K562 (cell line): ENCODE data around the gene ZDHHC1. TPM values are rescaled to one million over a fixed set of nuclear protein-coding genes. Genes with fewer than 3 reads are reported as not detected.
A peak's percentile ranks its signal among the peaks of the same experiment; 100 is the strongest.

ENCODE experiments used
- CBFA2T2 ChIP-seq: fragments of 450-650 bp; conservative IDR thresholded peaks from 2 replicates; pipeline ENCODE4 v1.6.1; 2017; ENCODE audit warnings: mild to moderate bottlenecking
- CHD2 ChIP-seq: IDR thresholded peaks from 2 replicates; pipeline ENCODE4 v1.6.1; 2011; ENCODE audit warnings: low read depth, low read length
- CTBP1 ChIP-seq: fragments of 450-650 bp; IDR thresholded peaks from 2 replicates; pipeline ENCODE4 v1.6.1; 2016; ENCODE audit warnings: borderline replicate concordance
- CTCF ChIP-seq, 3 experiments: IDR thresholded peaks in 2 of 3; conservative IDR thresholded peaks in 1 of 3; 2 replicates each; pipeline ENCODE4 v1.5.1; 2011 to 2012; ENCODE audit warnings: low read length in 3 of 3, mild to moderate bottlenecking in 3 of 3, control low read depth in 2 of 3, improper control_type of control experiment in 1 of 3, inconsistent platforms in 1 of 3, low read depth in 1 of 3, mixed read lengths in 1 of 3, moderate library complexity in 1 of 3; ENCODE audit not compliant: insufficient read depth in 2 of 3
- DDX20 ChIP-seq: fragments of 450-650 bp; IDR thresholded peaks from 2 replicates; pipeline ENCODE4 v1.6.1; 2016; ENCODE audit warnings: missing genetic modification characterization, low read depth, mild to moderate bottlenecking, missing compliant biosample characterization, moderate library complexity
- ELK1 ChIP-seq: sonication (generic); formaldehyde crosslinking; IDR thresholded peaks from 2 replicates; pipeline ENCODE4 v1.8.1; 2022; ENCODE audit warnings: missing genetic modification reagents
- EWSR1 ChIP-seq: fragments of 450-650 bp; IDR thresholded peaks from 2 replicates; pipeline ENCODE4 v1.6.1; 2018; ENCODE audit warnings: borderline replicate concordance, mild to moderate bottlenecking, low read depth, moderate library complexity; ENCODE audit not compliant: partially characterized antibody
- FOXJ3 ChIP-seq: sonication (generic); formaldehyde crosslinking; IDR thresholded peaks from 2 replicates; pipeline ENCODE4 v1.4.0; 2020; ENCODE audit warnings: mild to moderate bottlenecking, missing genetic modification reagents
- HBP1 ChIP-seq: fragments of 450-650 bp; formaldehyde crosslinking; IDR thresholded peaks from 2 replicates; pipeline ENCODE4 v1.4.0; 2022; ENCODE audit warnings: missing genetic modification characterization
- HNRNPL ChIP-seq: fragments of 200-400 bp; formaldehyde crosslinking; IDR thresholded peaks from 2 replicates; pipeline ENCODE4 v1.6.1; 2017; ENCODE audit warnings: low read depth, mild to moderate bottlenecking, low read length
- KHSRP ChIP-seq: fragments of 450-650 bp; IDR thresholded peaks from 2 replicates; pipeline ENCODE4 v1.6.1; 2017
- MAFG ChIP-seq: fragments of 450-650 bp; conservative IDR thresholded peaks from 2 replicates; pipeline ENCODE4 v1.6.1; 2016; ENCODE audit warnings: missing genetic modification characterization, missing compliant biosample characterization
- MAZ ChIP-seq, 2 experiments: fragments of 450-650 bp in 1 of 2; sonication (generic) in 1 of 2; formaldehyde crosslinking; IDR thresholded peaks in 1 of 2; conservative IDR thresholded peaks in 1 of 2; 2 replicates each; pipeline versions ENCODE4 v1.4.0 to v1.5.0; 2020; ENCODE audit warnings: mild to moderate bottlenecking in 1 of 2, missing genetic modification reagents in 1 of 2
- MXI1 ChIP-seq: IDR thresholded peaks from 2 replicates; pipeline ENCODE4 v1.6.1; 2011; ENCODE audit warnings: low read depth, mild to moderate bottlenecking, improper control_type of control experiment, low read length
- PHF8 ChIP-seq: fragments of 200-600 bp; sonication (generic); IDR thresholded peaks from 2 replicates; pipeline ENCODE4 v1.6.1; 2012; ENCODE audit warnings: mixed run types, mild to moderate bottlenecking, inconsistent platforms, low read length, moderate library complexity, borderline replicate concordance
- SFPQ ChIP-seq: fragments of 200-400 bp; formaldehyde crosslinking; IDR thresholded peaks from 2 replicates; pipeline ENCODE4 v1.6.1; 2017; ENCODE audit warnings: mild to moderate bottlenecking, low read depth, low read length, moderate library complexity
- TAF15 ChIP-seq: fragments of 200-400 bp; formaldehyde crosslinking; IDR thresholded peaks from 2 replicates; pipeline ENCODE4 v1.6.1; 2017; ENCODE audit warnings: mild to moderate bottlenecking, low read depth, low read length, moderate library complexity
- YY1 ChIP-seq, 3 experiments: IDR thresholded peaks; 2 replicates each; pipeline ENCODE4 v1.6.1; 2011; ENCODE audit warnings: low read length in 2 of 3, mild to moderate bottlenecking in 2 of 3, moderate library complexity in 2 of 3, borderline replicate concordance in 1 of 3, control low read depth in 1 of 3, low read depth in 1 of 3; ENCODE audit not compliant: insufficient read depth in 3 of 3, insufficient replicate concordance in 2 of 3, control insufficient read depth in 1 of 3, insufficient read length in 1 of 3; ENCODE audit errors: extremely low read depth in 1 of 3
- ZEB2 ChIP-seq: fragments of 450-650 bp; IDR thresholded peaks from 2 replicates; pipeline ENCODE4 v1.6.1; 2016
- ZNF212 ChIP-seq: fragments of 450-650 bp; formaldehyde crosslinking; IDR thresholded peaks from 2 replicates; pipeline ENCODE4 v1.4.0; 2020; ENCODE audit warnings: mild to moderate bottlenecking
- polyA plus RNA-seq, 8 experiments: library from polyadenylated mRNA; depleted of rRNA in 4 of 8; stranded (reverse) in 5 of 8; unstranded in 3 of 8; fragments of >200 nt; fragmentation: Nextera tagmentation in 2 of 8; fragmentation: Illumina TruSeq in 1 of 8; extraction: Ambion mirVana in 2 of 8; extraction: Trizol in 1 of 8; gene quantifications; 2 replicates each; pipeline versions ENCODE4 v1.2.1 to v1.2.3, GENCODE V29; 2011 to 2014; ENCODE audit warnings: inconsistent platforms in 1 of 8, missing spikeins in 1 of 8
- total RNA-seq, 7 experiments: library from RNA; depleted of rRNA in 6 of 7; stranded (reverse); fragments of >200 nt in 6 of 7; fragmentation: Illumina TruSeq in 2 of 7; extraction: Trizol in 2 of 7; gene quantifications; 2 replicates each; pipeline versions ENCODE4 v1.2.1 to v1.2.3, GENCODE V29; 2011 to 2021; ENCODE audit warnings: low replicate concordance in 1 of 7

Gene ZDHHC1
- total and polyA plus RNA-seq, 9 of the 15 experiments (the other 6 are each of a cell fraction or from before 2014, with no cell fraction given) = 0.06 to 0.77 (median 0.25) TPM; not detected in 4

- TF ChIP-seq HBP1 (CRISPR knock-in tag) = no peak
- peak; percentile 57 to 84 (median 74) for TF ChIP-seq CTCF (IDR thresholded peaks at IDR 0.05 in 2 of 3, conservative IDR thresholded peaks at IDR 0.05 in 1 of 3; ENCODE audit: insufficient read depth in 2 of 3, low read depth in 1 of 3, low read length in 3 of 3)
- TF ChIP-seq DDX20 = no peak
- TF ChIP-seq PHF8 = no peak
- TF ChIP-seq CTBP1 = peak; percentile 26; the same call in 1 of the 2 replicates
- TF ChIP-seq CBFA2T2 = no peak
- no peak for TF ChIP-seq MAFG (tag)
- TF ChIP-seq MXI1 = peak; percentile 54; the same call in 1 of the 2 replicates
- TF ChIP-seq ZNF212 (CRISPR knock-in tag) = no peak
- TF ChIP-seq ELK1 (CRISPR knock-in tag) = no peak
- TF ChIP-seq YY1 (IDR thresholded peaks at IDR 0.05; ENCODE audit: borderline replicate concordance in 1 of 3, control insufficient read depth in 1 of 3, extremely low read depth in 1 of 3, insufficient read depth in 3 of 3, insufficient read length in 1 of 3, insufficient replicate concordance in 2 of 3, low read depth in 1 of 3, low read length in 2 of 3) = peak in 1 of 3 experiments; percentile 11
- no peak for TF ChIP-seq HNRNPL
- peak; percentile 96 for TF ChIP-seq FOXJ3
- TF ChIP-seq SFPQ = no peak
- no peak for TF ChIP-seq TAF15
- TF ChIP-seq CHD2 = peak; percentile 68
- no peak for TF ChIP-seq EWSR1
- peak in 1 of 2 experiments; percentile 63; a peak in 2 of 4 replicates for TF ChIP-seq MAZ (CRISPR knock-in tag; conservative IDR thresholded peaks at IDR 0.05 in 1 of 2, IDR thresholded peaks at IDR 0.05 in 1 of 2)
- TF ChIP-seq KHSRP = no peak
- TF ChIP-seq ZEB2 = no peak
These were observed 23.0 kb downstream of the ZDHHC1 start, which contains the start of gene TPPP3 (continued) for GRCh38 chr16:67393111-67393787.
